Endothelial cell of umbilical vein (primary cell): ENCODE results near the gene URAD. TPM values are rescaled to one million over a fixed set of nuclear protein-coding genes. Genes with fewer than 3 reads are reported as not detected.

Experiments used
- polyA plus RNA-seq, 4 experiments: library from polyadenylated mRNA; depleted of rRNA in 3 of 4; stranded (reverse) in 3 of 4; unstranded in 1 of 4; fragments of >200 nt; gene quantifications; 2 replicates each; pipeline versions ENCODE4 v1.2.1 to v1.2.3, GENCODE V29; 2011 to 2012; ENCODE audit warnings: missing spikeins in 1 of 4
- small RNA-seq: library from RNA; depleted of rRNA; stranded (forward); fragments of <200 nt; gene quantifications from one replicate; pipeline ENCODE3, GENCODE V24; 2012; ENCODE audit warnings: low replicate concordance, low read depth; ENCODE audit not compliant: insufficient read depth, insufficient read length
- total RNA-seq: library from RNA; stranded (reverse); gene quantifications from 2 replicates; pipeline ENCODE4 v1.2.3, GENCODE V29; 2021

URAD gene
- total and polyA plus RNA-seq, 2 donors (not counting 3 experiments of a cell fraction or from before 2014, with no cell fraction given) = not detected

Small RNAs within 50 kb of the gene (small RNA-seq; reads per million reads assigned to genes)
- gene ATP5F1EP2 (not detected), gene RN7SL272P (not detected)

Other genes with a start within 250 kb of the URAD start
- not detected in 2 replicates for gene GSX1, start 196.2 kb downstream of the URAD start, total RNA-seq
- not detected in 2 replicates for gene GSX1, start 196.2 kb downstream of the URAD start, polyA plus RNA-seq
- not detected in 2 replicates for gene PDX1, start 68.7 kb downstream of the URAD start, total RNA-seq
- gene PDX1, start 68.7 kb downstream of the URAD start, polyA plus RNA-seq = not detected in 2 replicates
- gene CDX2, start 19.4 kb downstream of the URAD start, total RNA-seq = not detected in 2 replicates
- not detected in 2 replicates for gene CDX2, start 19.4 kb downstream of the URAD start, polyA plus RNA-seq
- not detected in 2 replicates for gene FLT3, start 111.9 kb upstream of the URAD start, total RNA-seq
- gene FLT3, start 111.9 kb upstream of the URAD start, polyA plus RNA-seq = 0.03 TPM in 1 of 2 replicates, not detected in the other
- 31.6 and 31.9 TPM in 2 replicates for gene PAN3, start 149.9 kb upstream of the URAD start, total RNA-seq
- 7.8 and 8.5 TPM in 2 replicates for gene PAN3, start 149.9 kb upstream of the URAD start, polyA plus RNA-seq